ENCODE results near the gene WDR41.

- TF ChIP-seq CTCF (IDR thresholded peaks at IDR 0.05; ENCODE audit: insufficient read depth, low read length) (no peak), GABPA (IDR thresholded peaks at IDR 0.05; ENCODE audit: low read depth) (no peak), POLR2AphosphoS5 (IDR thresholded peaks at IDR 0.05; ENCODE audit: low read depth) (no peak), REST (IDR thresholded peaks at IDR 0.05; ENCODE audit: insufficient replicate concordance, low read depth) (no peak), SPI1 (IDR thresholded peaks at IDR 0.05; ENCODE audit: borderline replicate concordance, low read depth) (peak; percentile 32; the same call in 1 of the 2 replicates)
Observed at GRCh38 chr5:77449277-77449676, 42.8 kb downstream of the WDR41 start.
